UCSD-AML1 (cell line): ENCODE data around the gene DNAH7.
"Not testable (repeated sequence)": the region's sequence is repeated elsewhere in the genome, so short reads cannot be mapped to it uniquely, and the experiment has no call there.

ENCODE experiments used
- DNase-seq: peaks from one replicate; lab custom pipeline; 2025; ENCODE audit not compliant: unreplicated experiment; lab: John Stamatoyannopoulos, UW

Gene DNAH7

GRCh38 chr2:195984923-195985726 is 83.5 kb downstream of the DNAH7 start:
- no peak for DNase-seq

GRCh38 chr2:195967336-195967735 is 101.3 kb downstream of the DNAH7 start:
- no peak for DNase-seq

- no peak for DNase-seq
Measured at GRCh38 chr2:195961873-195962272, 106.8 kb downstream of the DNAH7 start.

GRCh38 chr2:195959341-195959740 is 109.3 kb downstream of the DNAH7 start:
- no peak for DNase-seq

- DNase-seq = no peak
Measured at GRCh38 chr2:195956725-195957124, 111.9 kb downstream of the DNAH7 start.

GRCh38 chr2:195945056-195945455 is 123.6 kb downstream of the DNAH7 start:
- DNase-seq = no peak

GRCh38 chr2:195937176-195937575 is 131.5 kb downstream of the DNAH7 start:
- no peak for DNase-seq

GRCh38 chr2:195934484-195934883 is 134.2 kb downstream of the DNAH7 start:
- no peak for DNase-seq

- DNase-seq = no peak
Measured at GRCh38 chr2:195929531-195929930, 139.1 kb downstream of the DNAH7 start.

- no peak for DNase-seq
Measured at GRCh38 chr2:195925120-195925519, 143.5 kb downstream of the DNAH7 start.

- no peak for DNase-seq
Measured at GRCh38 chr2:195923889-195924288, 144.7 kb downstream of the DNAH7 start.

GRCh38 chr2:195917021-195917600 is 151.5 kb downstream of the DNAH7 start:
- not testable (repeated sequence) for DNase-seq

- DNase-seq = no peak
Measured at GRCh38 chr2:195912079-195912478, 156.6 kb downstream of the DNAH7 start.

- no peak for DNase-seq
Measured at GRCh38 chr2:195910570-195910969, 158.1 kb downstream of the DNAH7 start.

GRCh38 chr2:195909926-195910325 is 158.7 kb downstream of the DNAH7 start:
- DNase-seq = no peak

GRCh38 chr2:195907474-195907873 is 161.2 kb downstream of the DNAH7 start:
- DNase-seq = no peak

- no peak for DNase-seq
Measured at GRCh38 chr2:195903956-195904355, 164.7 kb downstream of the DNAH7 start.

GRCh38 chr2:195902857-195903256 is 165.8 kb downstream of the DNAH7 start:
- no peak for DNase-seq

GRCh38 chr2:195899226-195899625 is 169.4 kb downstream of the DNAH7 start:
- DNase-seq = no peak

GRCh38 chr2:195898505-195899191 is 170.0 kb downstream of the DNAH7 start:
- DNase-seq = no peak

GRCh38 chr2:195891081-195891480 is 177.6 kb downstream of the DNAH7 start:
- DNase-seq = no peak

GRCh38 chr2:195879153-195879552 is 189.5 kb downstream of the DNAH7 start:
- DNase-seq = no peak
